ENCODE results near the gene DLEU7. TPM values are rescaled to one million over a fixed set of nuclear protein-coding genes. Genes with fewer than 3 reads are reported as not detected.

DLEU7 gene
- total and polyA plus RNA-seq, 9 of the 15 experiments (the other 6 are each of a cell fraction or from before 2014, with no cell fraction given), result 0.03 to 0.06 TPM; not detected in 7

DNA sequence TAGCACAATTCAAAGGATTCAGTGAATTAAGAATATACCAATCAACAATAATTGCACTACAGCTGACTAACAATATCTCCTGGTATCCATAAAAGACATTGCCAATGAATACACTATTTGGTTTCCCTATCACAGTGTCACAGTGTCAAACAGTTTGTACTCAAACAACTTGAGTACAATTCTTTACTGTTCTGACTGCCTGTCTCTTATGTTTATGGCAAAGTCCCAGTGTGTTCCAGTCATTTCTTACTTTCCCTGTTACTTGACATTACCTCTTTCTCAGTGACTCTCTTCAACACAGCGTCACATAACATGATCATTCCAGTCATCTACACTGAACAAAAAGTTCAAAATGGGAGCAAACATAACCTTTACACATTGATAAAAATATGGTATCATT lies 44.9 kb upstream of the DLEU7 start (continued):
- TF ChIP-seq, protein P1, sequence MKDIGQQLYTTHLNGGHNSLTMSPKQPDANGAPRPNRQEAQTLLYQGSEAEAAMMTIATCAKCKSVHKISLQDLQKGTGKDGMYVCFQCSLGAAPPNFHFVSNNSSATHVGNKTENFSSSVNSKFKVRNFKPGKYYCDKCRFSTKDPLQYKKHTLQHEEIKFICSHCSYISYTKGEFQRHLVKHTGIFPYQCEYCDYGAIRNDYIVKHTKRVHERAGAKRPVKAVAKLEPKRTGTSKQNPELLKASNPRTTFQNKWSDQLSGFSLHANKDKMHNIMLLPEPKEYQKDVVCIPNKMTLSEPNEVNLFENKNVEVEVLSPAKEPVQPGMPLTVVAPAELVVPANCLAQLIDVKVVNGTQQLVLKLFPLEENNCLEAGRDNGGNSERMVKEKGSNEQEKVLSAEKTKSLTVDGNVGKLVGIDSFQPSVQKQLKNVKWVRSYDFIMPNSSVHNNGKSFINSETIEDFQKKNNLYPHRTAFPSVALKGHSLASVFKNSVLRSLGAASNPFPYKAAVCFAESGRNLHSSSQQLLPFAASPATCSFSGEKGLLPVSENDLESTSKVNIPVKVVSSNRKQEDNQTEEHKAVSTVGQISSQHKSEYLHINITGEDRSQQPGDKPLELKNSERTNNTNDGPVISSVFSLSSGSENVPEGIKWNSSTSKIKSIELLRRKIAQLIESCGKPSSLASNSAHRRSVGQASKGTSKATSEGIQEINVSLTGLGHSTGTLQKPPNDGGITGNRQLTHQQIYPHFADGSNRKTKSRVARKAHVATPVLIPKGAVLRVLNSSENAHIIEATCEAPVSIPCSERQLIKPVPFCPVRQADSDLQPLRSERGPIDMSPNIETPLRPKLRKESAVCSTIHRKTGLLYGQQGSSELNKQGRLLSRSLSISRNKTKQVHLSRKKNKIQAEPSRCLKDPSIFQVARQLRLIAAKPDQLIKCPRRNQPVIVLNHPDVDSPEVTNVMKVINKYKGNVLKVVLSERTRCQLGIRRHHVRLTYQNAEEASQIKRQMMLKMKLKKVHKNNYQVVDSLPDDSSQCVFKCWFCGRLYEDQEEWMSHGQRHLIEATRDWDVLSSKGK (CRISPR knock-in tag; IDR thresholded peaks at IDR 0.05), result no peak
- no peak for TF ChIP-seq TRIM24 (IDR thresholded peaks at IDR 0.05)
- no peak for TF ChIP-seq MAFF (IDR thresholded peaks at IDR 0.05; ENCODE audit: low read length)
- TF ChIP-seq ZNF143 (CRISPR knock-in tag; IDR thresholded peaks at IDR 0.05), result no peak
- TF ChIP-seq, protein P2, sequence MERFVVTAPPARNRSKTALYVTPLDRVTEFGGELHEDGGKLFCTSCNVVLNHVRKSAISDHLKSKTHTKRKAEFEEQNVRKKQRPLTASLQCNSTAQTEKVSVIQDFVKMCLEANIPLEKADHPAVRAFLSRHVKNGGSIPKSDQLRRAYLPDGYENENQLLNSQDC (CRISPR knock-in tag; IDR thresholded peaks at IDR 0.05), result no peak
- no peak for TF ChIP-seq PCBP1 (IDR thresholded peaks at IDR 0.05; ENCODE audit: low read depth, low read length, poor library complexity, severe bottlenecking)

DNA sequence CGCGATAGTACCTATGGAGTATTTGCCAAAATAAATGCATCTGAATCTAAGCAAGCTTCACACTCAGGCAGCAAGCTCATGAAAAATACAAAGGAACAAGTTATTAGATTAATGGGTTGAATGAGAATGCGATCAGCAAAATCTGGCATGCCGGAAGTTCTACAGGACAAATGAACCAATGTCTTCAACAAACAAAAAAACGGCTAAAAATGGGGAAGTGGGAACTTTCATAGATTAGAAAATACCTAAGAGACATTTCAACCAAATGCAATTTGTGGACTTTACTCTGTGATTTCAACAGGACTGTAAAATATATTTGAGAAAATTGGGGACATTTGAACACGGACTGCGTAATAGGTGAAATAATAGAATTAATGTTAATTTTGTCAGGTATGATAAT lies 43.7 kb upstream of the DLEU7 start:
- Histone ChIP-seq H3K27me3 (ENCODE audit: control insufficient read depth in 2 of 2, insufficient read depth in 2 of 2, low read length in 2 of 2) (no peaks in the 10 kb centered on the region), H3K36me3 (ENCODE audit: control insufficient read depth, insufficient read depth, low read length) (no peaks in the 10 kb centered on the region), H3K9me1 (ENCODE audit: control insufficient read depth, insufficient read depth, low read length) (no peaks in the 10 kb centered on the region), H3K4me3 (no peak overlapping the region), H3K27ac (ENCODE audit: extremely low read depth, low read depth, low read length) (no peak overlapping the region), H2AFZ (ENCODE audit: low read depth, low read length) (no peak overlapping the region), H3K4me2 (ENCODE audit: insufficient read depth, low read length) (no peak overlapping the region), H4K20me1 (replicated peaks; ENCODE audit: control insufficient read depth, insufficient read depth, low read length) (no peaks in the 10 kb centered on the region), H3K79me2 (ENCODE audit: control insufficient read depth, insufficient read depth, low read length) (no peaks in the 10 kb centered on the region), H3K4me1 (replicated peaks in 1 of 2; ENCODE audit: control insufficient read depth in 2 of 2, insufficient read depth in 2 of 2, low read length in 2 of 2) (no peaks in the 10 kb centered on the region), H3K9me3 (replicated peaks; ENCODE audit: control insufficient read depth, insufficient read depth, low read depth, low read length) (no peaks in the 10 kb centered on the region), H3K9ac (ENCODE audit: insufficient read depth in 1 of 2, low read depth in 2 of 2, low read length in 2 of 2) (no peak overlapping the region)
- ChIA-PET CTCF (ENCODE audit: low intra/inter-chr PET ratio) (no interaction called here), POLR2A (no interaction called here)
- DNase-seq (ENCODE audit: extremely low read depth in 1 of 4, low spot score in 3 of 4), result no peak
- TF ChIP-seq TFAM (CRISPR knock-in tag; conservative IDR thresholded peaks at IDR 0.05) (no peak), SPI1 (IDR thresholded peaks at IDR 0.05; ENCODE audit: borderline replicate concordance, low read depth, low read length) (peak; percentile 64; the same call in 1 of the 2 replicates)
- no peak for ATAC-seq
- 35% methylated on average over 7 of the region's 7 CpGs for WGBS (ENCODE audit: insufficient coverage, low coverage, missing lambda C conversion rate)
- no TSS peak for BruUV-seq (replicated peaks)
- in situ Hi-C loops (cut with MboI) (no loop called here), intact Hi-C loops (cut with micrococcal nuclease) (no loop called here)
- no peak for FAIRE-seq

Data from K562 (cell line).